Skeletal muscle tissue (tissue), 4 donors: ENCODE data around the gene TGDS. TPM values are rescaled to one million over a fixed set of nuclear protein-coding genes. Genes with fewer than 3 reads are reported as not detected.

Experiments used
- H3K27ac ChIP-seq: one replicate; pipeline ENCODE4 v1.7.0; 2013; ENCODE audit warnings: mild to moderate bottlenecking, low read depth, low read length, inconsistent platforms
- H3K27me3 ChIP-seq, 3 donors: one replicate each; pipeline ENCODE4 v1.7.0; 2013; ENCODE audit warnings: low read length in 3 of 3; ENCODE audit not compliant: control insufficient read depth in 3 of 3, insufficient read depth in 3 of 3
- H3K36me3 ChIP-seq, 3 donors: one replicate each; pipeline ENCODE4 v1.7.0; 2013; ENCODE audit warnings: low read length in 3 of 3; ENCODE audit not compliant: control insufficient read depth in 3 of 3, insufficient read depth in 3 of 3
- H3K4me1 ChIP-seq, 3 donors: one replicate each; pipeline ENCODE4 v1.7.0; 2013; ENCODE audit warnings: low read length in 3 of 3, mild to moderate bottlenecking in 3 of 3; ENCODE audit not compliant: control insufficient read depth in 3 of 3, insufficient read depth in 3 of 3
- H3K4me3 ChIP-seq, 3 donors: one replicate each; pipeline ENCODE4 v1.7.0; 2013; ENCODE audit warnings: low read length in 3 of 3
- H3K9ac ChIP-seq, 3 donors: one replicate each; pipeline ENCODE4 v1.7.0; 2013; ENCODE audit warnings: low read length in 3 of 3, mild to moderate bottlenecking in 3 of 3, moderate library complexity in 2 of 3, low read depth in 1 of 3
- H3K9me3 ChIP-seq, 3 donors: one replicate each; pipeline ENCODE4 v1.7.0; 2013; ENCODE audit warnings: low read length in 3 of 3; ENCODE audit not compliant: control insufficient read depth in 3 of 3
- total RNA-seq: library from RNA; depleted of rRNA; stranded (reverse); fragments of >200 nt; gene quantifications from one replicate; pipeline ENCODE4 v1.2.3, GENCODE V29; 2014
- donor health status: Osteomylitis.

The TGDS gene
- total RNA-seq, 1 donor from 2014 or later = 12.0 TPM

GRCh38 chr13:94585543-94586101 lies 10.3 kb downstream of the TGDS start:
- Histone ChIP-seq H3K27me3 (no peaks in the 10 kb centered on the region), H3K36me3 (peaks cover 7 to 27% (median 18%) of the 10 kb centered on the region in 3 donors)

DNA sequence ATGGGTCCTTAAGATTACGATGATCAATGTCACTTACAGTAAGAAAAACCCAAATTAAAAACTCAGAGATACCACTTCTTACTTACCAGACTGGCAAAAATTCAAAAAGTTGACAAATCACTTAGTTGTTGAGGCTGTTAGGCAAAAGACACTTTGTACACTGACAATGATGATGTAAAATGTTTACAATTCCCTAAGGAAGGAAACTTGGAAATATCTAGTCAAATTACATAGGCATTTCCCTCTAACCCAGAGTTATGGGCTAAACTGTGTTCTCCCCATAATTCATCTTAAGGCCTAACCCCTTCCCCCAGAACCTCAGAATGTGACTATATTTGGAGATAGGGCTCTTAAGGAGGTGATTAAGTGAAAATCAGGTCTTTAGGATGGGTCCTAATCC lies 12.0 kb downstream of the TGDS start:
- no peaks in the 10 kb centered on the region for H3K9me3 ChIP-seq
- no peak overlapping the region for H3K9ac ChIP-seq
- H3K4me1 ChIP-seq = no peaks in the 10 kb centered on the region
- H3K4me3 ChIP-seq = no peak overlapping the region
- H3K27me3 ChIP-seq = no peaks in the 10 kb centered on the region
- no peak overlapping the region for H3K27ac ChIP-seq
- H3K36me3 ChIP-seq = peaks cover 10 to 37% (median 33%) of the 10 kb centered on the region in 3 donors

More at GRCh38 chr13:94585543-94586101, 10.3 kb downstream of the TGDS start:
- Histone ChIP-seq H3K4me3 (no peak overlapping the region), H3K9ac (no peak overlapping the region), H3K9me3 (no peaks in the 10 kb centered on the region), H3K27ac (no peak overlapping the region), H3K4me1 (no peaks in the 10 kb centered on the region)

- Histone ChIP-seq H3K4me3 (no peak overlapping the region), H3K9ac (no peak overlapping the region), H3K36me3 (peaks cover 10 to 65% (median 53%) of the 10 kb centered on the region in 3 donors), H3K27ac (no peak overlapping the region), H3K9me3 (no peaks in the 10 kb centered on the region), H3K27me3 (no peaks in the 10 kb centered on the region), H3K4me1 (no peaks in the 10 kb centered on the region)
Observed at GRCh38 chr13:94579063-94579462, 16.9 kb downstream of the TGDS start.

- Histone ChIP-seq H3K9ac (no peak overlapping the region), H3K27ac (no peak overlapping the region), H3K4me3 (no peak overlapping the region), H3K9me3 (no peaks in the 10 kb centered on the region), H3K27me3 (no peaks in the 10 kb centered on the region), H3K36me3 (peaks cover 19 to 45% (median 37%) of the 10 kb centered on the region in 3 donors), H3K4me1 (no peaks in the 10 kb centered on the region)
Observed at GRCh38 chr13:94569615-94570014, 26.3 kb downstream of the TGDS start.

- H3K4me3 ChIP-seq = no peak overlapping the region
- H3K27ac ChIP-seq = no peak overlapping the region
- H3K9ac ChIP-seq = no peak overlapping the region
- H3K27me3 ChIP-seq = no peaks in the 10 kb centered on the region
- H3K9me3 ChIP-seq = no peaks in the 10 kb centered on the region
- no peaks in the 10 kb centered on the region for H3K4me1 ChIP-seq
- H3K36me3 ChIP-seq = peaks cover 18 to 37% (median 30%) of the 10 kb centered on the region in 3 donors
Observed at GRCh38 chr13:94568443-94568842, 27.5 kb downstream of the TGDS start.

DNA sequence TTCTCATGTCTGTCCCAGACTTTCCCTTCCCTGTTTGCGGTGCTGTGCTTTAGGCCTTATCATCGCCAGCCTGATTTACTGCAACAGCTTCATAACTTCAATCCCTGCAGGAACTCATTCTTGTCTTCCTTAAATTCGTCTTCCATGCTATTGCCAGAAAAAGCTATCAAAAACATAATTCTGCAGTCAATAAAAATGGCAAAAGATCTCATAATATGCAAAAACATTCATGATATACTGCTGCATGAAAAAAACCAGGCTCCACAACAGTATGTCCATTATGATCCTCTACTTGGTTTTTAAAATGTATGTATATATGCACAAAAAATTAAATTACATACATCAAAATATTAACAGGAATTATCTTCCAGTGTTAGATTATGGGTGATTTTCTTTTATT lies 28.4 kb downstream of the TGDS start:
- no peak overlapping the region for H3K4me3 ChIP-seq
- H3K27ac ChIP-seq = no peak overlapping the region
- peaks cover 11 to 28% (median 22%) of the 10 kb centered on the region in 3 donors for H3K36me3 ChIP-seq
- H3K9me3 ChIP-seq = no peaks in the 10 kb centered on the region
- no peaks in the 10 kb centered on the region for H3K27me3 ChIP-seq
- H3K9ac ChIP-seq = no peak overlapping the region
- H3K4me1 ChIP-seq = no peaks in the 10 kb centered on the region

GRCh38 chr13:94561126-94561525 lies 34.8 kb downstream of the TGDS start:
- Histone ChIP-seq H3K9me3 (no peaks in the 10 kb centered on the region), H3K4me3 (no peak overlapping the region), H3K36me3 (no peaks in the 10 kb centered on the region), H3K27me3 (no peaks in the 10 kb centered on the region), H3K4me1 (no peaks in the 10 kb centered on the region), H3K27ac (no peak overlapping the region), H3K9ac (no peak overlapping the region)

- Histone ChIP-seq H3K36me3 (no peaks in the 10 kb centered on the region), H3K27ac (no peak overlapping the region), H3K4me1 (no peaks in the 10 kb centered on the region), H3K9ac (no peak overlapping the region), H3K9me3 (no peaks in the 10 kb centered on the region), H3K27me3 (no peaks in the 10 kb centered on the region), H3K4me3 (no peak overlapping the region)
Observed at GRCh38 chr13:94560116-94560515, 35.8 kb downstream of the TGDS start.

DNA sequence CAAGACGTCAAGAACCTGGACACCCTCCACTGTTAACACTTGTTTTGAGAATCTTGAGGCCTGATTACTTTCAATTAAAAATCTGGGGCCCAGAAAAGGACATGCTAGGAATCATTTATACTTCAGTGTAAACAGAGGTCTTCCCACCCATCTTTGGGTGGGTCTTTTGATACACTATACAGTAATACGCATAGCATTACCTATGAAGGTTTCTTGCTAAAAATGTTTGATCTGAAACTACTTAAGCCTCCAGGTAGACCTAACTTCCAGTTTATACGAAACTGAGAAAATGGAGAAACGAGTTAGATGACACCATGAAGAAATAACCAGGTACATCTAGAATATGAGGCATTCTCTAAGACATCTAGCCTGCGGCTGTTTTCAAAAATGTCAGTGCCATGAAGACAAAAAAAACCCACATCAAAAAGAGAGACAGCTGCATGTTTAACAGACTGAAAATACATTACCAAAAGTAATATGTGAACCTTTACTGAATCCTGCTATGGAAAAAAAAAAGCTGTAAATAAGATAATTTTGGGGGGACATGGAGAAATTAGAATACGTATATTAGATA lies 36.6 kb downstream of the TGDS start:
- H3K27me3 ChIP-seq = no peaks in the 10 kb centered on the region
- H3K27ac ChIP-seq = no peak overlapping the region
- no peaks in the 10 kb centered on the region for H3K4me1 ChIP-seq
- no peaks in the 10 kb centered on the region for H3K9me3 ChIP-seq
- no peak overlapping the region for H3K4me3 ChIP-seq
- no peaks in the 10 kb centered on the region for H3K36me3 ChIP-seq
- H3K9ac ChIP-seq = no peak overlapping the region

DNA sequence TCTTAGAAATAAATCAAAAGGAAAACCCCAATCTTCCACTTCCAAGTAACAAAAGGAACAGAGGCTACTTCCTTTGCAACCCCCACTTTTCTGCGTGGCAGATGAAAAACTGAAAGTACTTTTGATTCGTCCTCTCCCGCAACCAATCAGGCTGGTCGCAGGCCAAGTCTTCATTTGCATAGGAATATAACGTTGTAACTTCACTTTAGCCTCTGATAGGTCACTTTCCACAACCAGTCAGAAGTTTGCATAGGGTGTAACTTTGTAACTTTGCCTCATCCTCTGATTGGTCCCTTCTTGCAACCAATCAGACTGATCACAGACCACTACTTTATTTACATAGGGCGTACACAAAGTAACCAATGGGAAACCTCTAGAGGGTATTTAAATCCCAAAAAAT lies 37.2 kb downstream of the TGDS start:
- Histone ChIP-seq H3K27ac (no peak overlapping the region), H3K9me3 (no peaks in the 10 kb centered on the region), H3K36me3 (no peaks in the 10 kb centered on the region), H3K4me1 (no peaks in the 10 kb centered on the region), H3K4me3 (no peak overlapping the region), H3K9ac (no peak overlapping the region), H3K27me3 (no peaks in the 10 kb centered on the region)
